Measurements from ENCODE around the gene USHBP1. TPM values are rescaled to one million over a fixed set of nuclear protein-coding genes. Genes with fewer than 3 reads are reported as not detected.
A peak's percentile ranks its signal among the peaks of the same experiment; 100 is the strongest.
"Not testable (repeated sequence)": the region's sequence is repeated elsewhere in the genome, so short reads cannot be mapped to it uniquely, and the experiment has no call there.

The USHBP1 gene
- total RNA-seq, 2 experiments from 2014 or later = not detected

- Mint-ChIP-seq H3K4me3 (peak overlapping the region; percentile 87), H3K27me3 (no peaks in the 10 kb centered on the region), H3K36me3 (peaks cover 3% of the 10 kb centered on the region), H3K9me3 (ENCODE audit: low read depth) (no peaks in the 10 kb centered on the region), H3K4me1 (peaks cover 47% of the 10 kb centered on the region), H3K27ac (peak overlapping the region; percentile 89)
- DNase-seq (no peak), ATAC-seq (no peak)
- CTCF ChIA-PET = interaction anchor here (0.6 to 6.2 kb wide), 24 partner anchors 9 to 271 kb away, joined by 3 to 44 read pairs (median 4); partner anchors contain the start of genes ANO8, BABAM1, BST2 and USHBP1
Measured at GRCh38 chr19:17304386-17305215, 40.1 kb upstream of the USHBP1 start.

- no peaks in the 10 kb centered on the region for H3K27me3 Mint-ChIP-seq
- H3K36me3 Mint-ChIP-seq = peaks cover 1% of the 10 kb centered on the region
- H3K27ac Mint-ChIP-seq = no peak overlapping the region
- peaks cover 42% of the 10 kb centered on the region for H3K4me1 Mint-ChIP-seq
- H3K9me3 Mint-ChIP-seq (ENCODE audit: low read depth) = no peaks in the 10 kb centered on the region
- H3K4me3 Mint-ChIP-seq = peak overlapping the region; percentile 56
- no peak for DNase-seq
- no peak for ATAC-seq
- CTCF ChIA-PET = interaction anchor here (0.6 to 1.6 kb wide), 5 partner anchors 10 to 82 kb away, joined by 4 to 9 read pairs (median 5); no protein-coding TSS in a partner anchor
Measured at GRCh38 chr19:17303940-17304267, 39.4 kb upstream of the USHBP1 start.

GRCh38 chr19:17303167-17303939, 38.8 kb upstream of the USHBP1 start, which contains the start of gene ABHD8:
ABHD8 (minus strand) TSS chr19:17303425; CDS start chr19:17301616, 1,809 bp downstream.
- Mint-ChIP-seq H3K27ac (peak within 1 kb of the TSS; percentile 32), H3K9me3 (ENCODE audit: low read depth) (no peaks in the 10 kb centered on the region), H3K36me3 (peaks cover 5% of the 10 kb centered on the region), H3K4me3 (peak within 1 kb of the TSS; percentile 56), H3K4me1 (peaks cover 41% of the 10 kb centered on the region), H3K27me3 (no peaks in the 10 kb centered on the region)
- ATAC-seq = peak; percentile 79
- DNase-seq = peak; percentile 97
- CTCF ChIA-PET = interaction anchor here (0.6 to 1.6 kb wide), 6 partner anchors 9 to 82 kb away, joined by 4 to 9 read pairs (median 5); no protein-coding TSS in a partner anchor

- CTCF ChIA-PET = interaction anchor here (0.9 to 1.6 kb wide), 6 partner anchors 10 to 84 kb away, joined by 3 to 9 read pairs (median 5); no protein-coding TSS in a partner anchor
- ATAC-seq = no peak
- Mint-ChIP-seq H3K9me3 (ENCODE audit: low read depth) (no peaks in the 10 kb centered on the region), H3K36me3 (peaks cover 9% of the 10 kb centered on the region), H3K27ac (peak overlapping the region; percentile 5), H3K4me1 (peaks cover 37% of the 10 kb centered on the region), H3K4me3 (peak overlapping the region; percentile 56), H3K27me3 (no peaks in the 10 kb centered on the region)
- DNase-seq = peak; percentile 45
Measured at GRCh38 chr19:17302391-17303166, 38.0 kb upstream of the USHBP1 start.

- no peaks in the 10 kb centered on the region for H3K9me3 Mint-ChIP-seq (ENCODE audit: low read depth)
- ATAC-seq (no peak), DNase-seq (no peak)
- peaks cover 25% of the 10 kb centered on the region for H3K4me1 Mint-ChIP-seq
- CTCF ChIA-PET = interaction anchor here (1.0 kb wide), 1 partner anchor 31 kb away, joined by 4 read pairs; no protein-coding TSS in a partner anchor
- no peak overlapping the region for H3K4me3 Mint-ChIP-seq
- no peak overlapping the region for H3K27ac Mint-ChIP-seq
- H3K36me3 Mint-ChIP-seq = peaks cover 11% of the 10 kb centered on the region
- H3K27me3 Mint-ChIP-seq = no peaks in the 10 kb centered on the region
Measured at GRCh38 chr19:17300992-17301619, 36.6 kb upstream of the USHBP1 start.

GRCh38 chr19:17296976-17297375, 32.4 kb upstream of the USHBP1 start:
- H3K36me3 Mint-ChIP-seq = peaks cover 11% of the 10 kb centered on the region
- ATAC-seq (no peak), DNase-seq (no peak)
- no peak overlapping the region for H3K4me3 Mint-ChIP-seq
- no peaks in the 10 kb centered on the region for H3K9me3 Mint-ChIP-seq (ENCODE audit: low read depth)
- CTCF ChIA-PET = interaction anchor here (1.4 to 2.2 kb wide), 2 partner anchors 8 to 89 kb away, joined by 5 to 7 read pairs; partner anchors contain the start of gene MRPL34
- H3K4me1 Mint-ChIP-seq = peaks cover 9% of the 10 kb centered on the region
- no peak overlapping the region for H3K27ac Mint-ChIP-seq
- H3K27me3 Mint-ChIP-seq = no peaks in the 10 kb centered on the region

GRCh38 chr19:17296273-17296672, 31.7 kb upstream of the USHBP1 start:
- CTCF ChIA-PET = interaction anchor here (2.2 to 6.6 kb wide), 2 partner anchors 9 to 91 kb away, joined by 7 to 92 read pairs; partner anchors contain the start of gene MRPL34
- Mint-ChIP-seq H3K4me1 (peaks cover 11% of the 10 kb centered on the region), H3K27me3 (no peaks in the 10 kb centered on the region), H3K9me3 (ENCODE audit: low read depth) (no peaks in the 10 kb centered on the region), H3K36me3 (peaks cover 11% of the 10 kb centered on the region), H3K27ac (no peak overlapping the region), H3K4me3 (no peak overlapping the region)
- no peak for ATAC-seq
- DNase-seq = no peak

- ATAC-seq; H3K9me3 Mint-ChIP-seq (ENCODE audit: low read depth); H3K27me3 Mint-ChIP-seq; H3K27ac Mint-ChIP-seq; H3K4me3 Mint-ChIP-seq; DNase-seq: not testable (repeated sequence)
- H3K4me1 Mint-ChIP-seq = peaks cover 14% of the 10 kb centered on the region
- peaks cover 11% of the 10 kb centered on the region for H3K36me3 Mint-ChIP-seq
- CTCF ChIA-PET = interaction anchor here (2.2 to 6.6 kb wide), 2 partner anchors 10 to 92 kb away, joined by 7 to 92 read pairs; partner anchors contain the start of gene MRPL34
Measured at GRCh38 chr19:17295551-17295950, 31.0 kb upstream of the USHBP1 start.

GRCh38 chr19:17294051-17294891, 29.7 kb upstream of the USHBP1 start:
- CTCF ChIA-PET = interaction anchor here (1.1 to 6.6 kb wide), 4 partner anchors 10 to 93 kb away, joined by 3 to 92 read pairs (median 14); partner anchors contain the start of gene MRPL34
- ATAC-seq = no peak
- Mint-ChIP-seq H3K4me3 (no peak overlapping the region), H3K9me3 (ENCODE audit: low read depth) (no peaks in the 10 kb centered on the region), H3K27me3 (peaks cover 3% of the 10 kb centered on the region), H3K36me3 (peaks cover 11% of the 10 kb centered on the region), H3K27ac (no peak overlapping the region), H3K4me1 (peaks cover 14% of the 10 kb centered on the region)
- peak; percentile 61 for DNase-seq

- peaks cover 14% of the 10 kb centered on the region for H3K4me1 Mint-ChIP-seq
- no peak for ATAC-seq
- no peak overlapping the region for H3K4me3 Mint-ChIP-seq
- CTCF ChIA-PET = interaction anchor here (0.7 to 6.6 kb wide), 16 partner anchors 8 to 281 kb away, joined by 3 to 92 read pairs (median 5); partner anchors contain the start of genes BST2, DDA1, MRPL34 and USHBP1
- no peak for DNase-seq
- peaks cover 8% of the 10 kb centered on the region for H3K36me3 Mint-ChIP-seq
- peaks cover 3% of the 10 kb centered on the region for H3K27me3 Mint-ChIP-seq
- H3K27ac Mint-ChIP-seq = no peak overlapping the region
- no peaks in the 10 kb centered on the region for H3K9me3 Mint-ChIP-seq (ENCODE audit: low read depth)
Measured at GRCh38 chr19:17293605-17294004, 29.1 kb upstream of the USHBP1 start.

- peak; percentile 95 for ATAC-seq
- peaks cover 14% of the 10 kb centered on the region for H3K4me1 Mint-ChIP-seq
- peak overlapping the region; percentile 82 for H3K27ac Mint-ChIP-seq
- peaks cover 3% of the 10 kb centered on the region for H3K27me3 Mint-ChIP-seq
- CTCF ChIA-PET = interaction anchor here (0.6 to 6.6 kb wide), 24 partner anchors 10 to 298 kb away, joined by 3 to 92 read pairs (median 5); partner anchors contain the start of genes ABHD8, BST2, DDA1 and MRPL34
- peaks cover 3% of the 10 kb centered on the region for H3K36me3 Mint-ChIP-seq
- H3K9me3 Mint-ChIP-seq (ENCODE audit: low read depth) = no peaks in the 10 kb centered on the region
- H3K4me3 Mint-ChIP-seq = peak overlapping the region; percentile 81
- DNase-seq = peak; percentile 88
Measured at GRCh38 chr19:17292301-17293074, 27.9 kb upstream of the USHBP1 start.
